AG09309 (cell line): ENCODE results near the gene MTREX.

ENCODE experiments used
- DNase-seq: peaks from one replicate; pipeline ENCODE4 v3.0.0-alpha.2; 2010; ENCODE audit warnings: low read depth
- H3K4me3 ChIP-seq: 2 replicates; pipeline ENCODE4 v1.5.1; 2011; ENCODE audit warnings: mild to moderate bottlenecking, low read depth, low read length, moderate library complexity; ENCODE audit not compliant: control insufficient read depth
- TF ChIP-seq, protein P1 (sequence below): IDR thresholded peaks from 2 replicates; pipeline ENCODE4 v1.5.1; 2011; ENCODE audit warnings: mild to moderate bottlenecking, low read depth, low read length, inconsistent platforms; ENCODE audit not compliant: insufficient read depth, control insufficient read depth; ENCODE audit errors: missing control alignments

Gene MTREX

GRCh38 chr5:55371145-55371544, 63.4 kb downstream of the MTREX start:
- TF ChIP-seq, protein P1, sequence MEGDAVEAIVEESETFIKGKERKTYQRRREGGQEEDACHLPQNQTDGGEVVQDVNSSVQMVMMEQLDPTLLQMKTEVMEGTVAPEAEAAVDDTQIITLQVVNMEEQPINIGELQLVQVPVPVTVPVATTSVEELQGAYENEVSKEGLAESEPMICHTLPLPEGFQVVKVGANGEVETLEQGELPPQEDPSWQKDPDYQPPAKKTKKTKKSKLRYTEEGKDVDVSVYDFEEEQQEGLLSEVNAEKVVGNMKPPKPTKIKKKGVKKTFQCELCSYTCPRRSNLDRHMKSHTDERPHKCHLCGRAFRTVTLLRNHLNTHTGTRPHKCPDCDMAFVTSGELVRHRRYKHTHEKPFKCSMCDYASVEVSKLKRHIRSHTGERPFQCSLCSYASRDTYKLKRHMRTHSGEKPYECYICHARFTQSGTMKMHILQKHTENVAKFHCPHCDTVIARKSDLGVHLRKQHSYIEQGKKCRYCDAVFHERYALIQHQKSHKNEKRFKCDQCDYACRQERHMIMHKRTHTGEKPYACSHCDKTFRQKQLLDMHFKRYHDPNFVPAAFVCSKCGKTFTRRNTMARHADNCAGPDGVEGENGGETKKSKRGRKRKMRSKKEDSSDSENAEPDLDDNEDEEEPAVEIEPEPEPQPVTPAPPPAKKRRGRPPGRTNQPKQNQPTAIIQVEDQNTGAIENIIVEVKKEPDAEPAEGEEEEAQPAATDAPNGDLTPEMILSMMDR = no peak
- H3K4me3 ChIP-seq = no peak overlapping the region
- DNase-seq = no peak

- no peak for DNase-seq
- H3K4me3 ChIP-seq = no peak overlapping the region
- TF ChIP-seq, protein P1 = no peak
These were observed 64.5 kb downstream of the MTREX start for GRCh38 chr5:55372130-55372925.

DNA sequence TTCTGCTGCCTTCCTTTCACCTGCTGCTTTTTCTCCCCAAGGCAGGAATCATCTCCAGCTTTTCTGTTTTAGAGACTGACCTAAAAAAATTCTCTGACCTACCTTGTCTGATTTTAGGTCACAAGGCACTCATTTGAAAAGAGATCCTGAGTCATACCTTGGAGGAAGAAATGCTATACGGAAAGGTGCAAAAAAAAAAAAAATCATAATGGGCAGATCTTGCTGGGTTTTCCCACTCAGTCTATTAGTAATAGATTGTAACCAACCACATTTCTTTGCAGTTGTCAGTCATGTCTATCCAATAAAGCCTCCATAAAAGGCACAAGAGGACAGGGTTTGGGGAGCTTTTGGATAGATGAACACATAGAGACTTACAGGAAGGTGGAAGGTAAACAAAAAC, 70.0 kb downstream of the MTREX start:
- no peak overlapping the region for H3K4me3 ChIP-seq
- TF ChIP-seq, protein P1 = no peak

GRCh38 chr5:55383254-55383653, 75.5 kb downstream of the MTREX start:
- H3K4me3 ChIP-seq = no peak overlapping the region
- DNase-seq = no peak
- TF ChIP-seq, protein P1 = no peak

More for the DNA sequence above, 70.0 kb downstream of the MTREX start:
- no peak for DNase-seq

DNA sequence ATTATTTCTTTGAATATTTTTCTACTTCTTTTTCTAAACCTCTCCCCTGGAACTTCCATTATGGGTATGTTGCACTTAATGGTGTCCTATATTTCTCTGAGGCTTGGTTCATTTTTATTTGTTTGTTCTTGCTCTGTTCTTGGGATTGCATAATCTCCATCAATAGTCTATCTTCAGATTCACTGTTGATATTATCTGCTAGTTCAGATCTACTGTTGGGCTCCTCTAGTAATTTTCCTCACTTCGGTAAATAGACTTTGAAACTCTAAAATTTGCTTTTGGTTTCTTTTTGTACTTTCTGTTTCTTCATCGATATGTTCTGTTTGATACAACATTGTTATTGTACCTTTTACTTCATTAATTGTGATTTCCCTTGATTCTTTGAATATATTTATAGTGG, 76.3 kb downstream of the MTREX start:
- H3K4me3 ChIP-seq = no peak overlapping the region
- TF ChIP-seq, protein P1 = no peak
- no peak for DNase-seq

GRCh38 chr5:55385227-55385626, 77.4 kb downstream of the MTREX start:
- TF ChIP-seq, protein P1 = no peak
- H3K4me3 ChIP-seq = no peak overlapping the region
- no peak for DNase-seq
